OCI-LY7 (cell line): ENCODE measurements around the gene CNOT4. TPM values are rescaled to one million over a fixed set of nuclear protein-coding genes. Genes with fewer than 3 reads are reported as not detected.
"Not testable (repeated sequence)": the region's sequence is repeated elsewhere in the genome, so short reads cannot be mapped to it uniquely, and the experiment has no call there.

Experiments used
- BruUV-seq: library from RNA; stranded (reverse); fragments of 400-500 nt; replicated peaks from 2 replicates; lab custom pipeline; 2021; lab: Mats Ljungman, UMichigan
- CTCF ChIA-PET: fragments of 300-600 bp; sonication (Branson Sonifier 250); formaldehyde crosslinking; loops from one replicate; lab custom pipeline; 2022; ENCODE audit warnings: antibody characterized with exemption; ENCODE audit not compliant: unreplicated experiment; lab: Charles Lee
- POLR2A ChIA-PET: fragments of 300-600 bp; sonication (Branson Sonifier 250); formaldehyde crosslinking; loops from one replicate; lab custom pipeline; 2022; ENCODE audit warnings: antibody characterized with exemption; lab: Charles Lee
- DNase-seq: peaks from one replicate; pipeline ENCODE4 v3.0.0-alpha.2; 2015; ENCODE audit warnings: low spot score
- H2AFZ ChIP-seq: fragments of 200-600 bp; sonication (generic), shearing (Covaris generic); 2 replicates; pipeline ENCODE4 v1.6.1; 2014; ENCODE audit warnings: mild to moderate bottlenecking, antibody characterized with exemption, low read length, moderate library complexity
- H3K27ac ChIP-seq: fragments of 200-600 bp; sonication (generic); 2 replicates; pipeline ENCODE4 v1.5.1; 2014; ENCODE audit warnings: mixed run types, low read depth, mild to moderate bottlenecking, moderate library complexity, low read length, inconsistent platforms; ENCODE audit not compliant: poor library complexity, severe bottlenecking
- H3K36me3 ChIP-seq: fragments of 200-600 bp; sonication (generic); 2 replicates; pipeline ENCODE4 v1.6.1; 2014; ENCODE audit warnings: mild to moderate bottlenecking, antibody characterized with exemption, low read length, moderate library complexity, mixed read lengths; ENCODE audit not compliant: insufficient read depth
- H3K4me1 ChIP-seq: fragments of 200-600 bp; sonication (generic); 2 replicates; pipeline ENCODE4 v1.5.1; 2014; ENCODE audit warnings: mild to moderate bottlenecking, low read length; ENCODE audit not compliant: insufficient read depth, poor library complexity, severe bottlenecking
- H3K4me2 ChIP-seq: fragments of 200-600 bp; sonication (generic); 2 replicates; pipeline ENCODE4 v1.6.1; 2014; ENCODE audit warnings: mild to moderate bottlenecking, low read length
- H3K4me3 ChIP-seq: fragments of 200-600 bp; sonication (generic); 2 replicates; pipeline ENCODE4 v1.5.1; 2014; ENCODE audit warnings: mild to moderate bottlenecking, low read depth, low read length; ENCODE audit not compliant: poor library complexity, severe bottlenecking
- H3K79me2 ChIP-seq: fragments of 200-600 bp; sonication (generic); 2 replicates; pipeline ENCODE4 v1.6.1; 2016; ENCODE audit warnings: low read depth, mild to moderate bottlenecking, low read length, moderate library complexity, mixed read lengths; ENCODE audit not compliant: insufficient read depth
- H3K9me2 ChIP-seq: fragments of 200-600 bp; sonication (generic); 2 replicates; pipeline ENCODE4 v1.6.1; 2016; ENCODE audit warnings: mild to moderate bottlenecking, low read length, mixed read lengths; ENCODE audit not compliant: insufficient read depth
- H3K9me3 ChIP-seq: fragments of 200-600 bp; sonication (generic); 2 replicates; pipeline ENCODE4 v1.6.1; 2014; ENCODE audit warnings: mild to moderate bottlenecking, mixed run types, low read length, mixed read lengths
- H4K20me1 ChIP-seq: fragments of 200-600 bp; sonication (generic); 2 replicates; pipeline ENCODE4 v1.6.1; 2014; ENCODE audit warnings: mild to moderate bottlenecking, antibody characterized with exemption, low read length, moderate library complexity, mixed read lengths; ENCODE audit not compliant: insufficient read depth
- CTCF ChIP-seq: fragments of 200-600 bp; sonication (generic); conservative IDR thresholded peaks from 2 replicates; pipeline ENCODE4 v1.5.1; 2014; ENCODE audit warnings: mild to moderate bottlenecking, antibody characterized with exemption, low read length, moderate library complexity, mixed read lengths
- EZH2phosphoT487 ChIP-seq: fragments of 200-600 bp; sonication (generic); IDR thresholded peaks from 2 replicates; pipeline ENCODE4 v1.6.1; 2018; ENCODE audit warnings: low read depth, borderline replicate concordance, mild to moderate bottlenecking, mixed run types, antibody characterized with exemption, low read length, moderate library complexity, mixed read lengths
- intact Hi-C: fragments of 100-400 bp; cut with micrococcal nuclease; formaldehyde crosslinking; loops from one replicate; pipeline ENCODE4 v1.10.0; 2022; ENCODE audit not compliant: unreplicated experiment
- total RNA-seq, 2 experiments: library from RNA; depleted of rRNA in 1 of 2; stranded (reverse); fragments of >200 nt in 1 of 2; shearing (Covaris generic) in 1 of 2; gene quantifications; 2 replicates each; pipeline ENCODE4 v1.2.3, GENCODE V29; 2014 to 2022

CNOT4 gene
- total RNA-seq, 2 experiments from 2014 or later, result 18.7 to 21.9 TPM

- DNase-seq, result no peak
- Histone ChIP-seq H3K27ac (no peak overlapping the region), H3K4me3 (no peak overlapping the region), H4K20me1 (0 out of 2 replicates have a peak, but pooled peaks cover 3% of the 10 kb centered on the region), H3K9me3 (no peaks in the 10 kb centered on the region), H3K4me2 (no peak overlapping the region), H3K36me3 (peaks cover 12% of the 10 kb centered on the region; the same call in 1 of the 2 replicates), H2AFZ (no peak overlapping the region), H3K4me1 (no peaks in the 10 kb centered on the region), H3K79me2 (peaks cover 80% of the 10 kb centered on the region), H3K9me2 (no peaks in the 10 kb centered on the region)
- intact Hi-C loops, result no loop called here
- TF ChIP-seq EZH2phosphoT487, result no peak
- TF ChIP-seq CTCF, result no peak
- ChIA-PET POLR2A (interaction anchor here (0.6 to 2.1 kb wide), 6 partner anchors 12 to 380 kb away, joined by 3 to 8 read pairs (median 4); no protein-coding TSS in a partner anchor), CTCF (no interaction called here)
- no TSS peak for BruUV-seq
These were observed 28.8 kb downstream of the CNOT4 start for GRCh38 chr7:135480966-135481597.

- no TSS peak for BruUV-seq
- intact Hi-C loops, result no loop called here
- ChIA-PET POLR2A (interaction anchor here (0.7 to 1.2 kb wide), 3 partner anchors 9 to 126 kb away, joined by 3 to 9 read pairs (median 5); no protein-coding TSS in a partner anchor), CTCF (no interaction called here)
- H3K4me2 ChIP-seq, result no peak overlapping the region
- peaks cover 68% of the 10 kb centered on the region; the same call in 1 of the 2 replicates for H3K79me2 ChIP-seq
- no peak overlapping the region for H3K27ac ChIP-seq
- H4K20me1 ChIP-seq, result peaks cover 9% of the 10 kb centered on the region; the same call in 1 of the 2 replicates
- TF ChIP-seq EZH2phosphoT487, result no peak
- TF ChIP-seq CTCF, result no peak
- H3K36me3 ChIP-seq, result peaks cover 15% of the 10 kb centered on the region; the same call in 1 of the 2 replicates
- H2AFZ ChIP-seq, result no peak overlapping the region
- H3K9me3 ChIP-seq, result no peaks in the 10 kb centered on the region
- DNase-seq, result no peak
- H3K9me2 ChIP-seq, result no peaks in the 10 kb centered on the region
- no peaks in the 10 kb centered on the region for H3K4me1 ChIP-seq
- no peak overlapping the region for H3K4me3 ChIP-seq
These were observed 34.4 kb downstream of the CNOT4 start for GRCh38 chr7:135475521-135475920.

GRCh38 chr7:135469705-135470104 lies 40.2 kb downstream of the CNOT4 start:
- H3K4me3 ChIP-seq, intact Hi-C loops, H4K20me1 ChIP-seq, H3K27ac ChIP-seq, H3K36me3 ChIP-seq, H3K4me1 ChIP-seq, BruUV-seq, CTCF ChIA-PET, H3K4me2 ChIP-seq, DNase-seq, H3K9me2 ChIP-seq, H2AFZ ChIP-seq, H3K9me3 ChIP-seq: not testable (repeated sequence)
- POLR2A ChIA-PET, result interaction anchor here (0.9 to 1.1 kb wide), 2 partner anchors 9 to 103 kb away, joined by 3 to 4 read pairs; no protein-coding TSS in a partner anchor
- peaks cover 72% of the 10 kb centered on the region; the same call in 1 of the 2 replicates for H3K79me2 ChIP-seq
